IPS-20b (cell line): ENCODE measurements around the gene NOC4L.

Experiments
- H3K27ac ChIP-seq: one replicate; pipeline ENCODE4 v1.5.1; 2013; ENCODE audit warnings: low read length
- H3K27me3 ChIP-seq: 2 replicates; pipeline ENCODE4 v1.6.1; 2013; ENCODE audit warnings: mild to moderate bottlenecking, low read length, inconsistent platforms; ENCODE audit not compliant: insufficient read depth
- H3K36me3 ChIP-seq: 2 replicates; pipeline ENCODE4 v1.6.1; 2013; ENCODE audit warnings: low read depth, mild to moderate bottlenecking, inconsistent platforms, low read length, moderate library complexity; ENCODE audit not compliant: insufficient read depth
- H3K4me1 ChIP-seq: 2 replicates; pipeline ENCODE4 v1.6.1; 2013; ENCODE audit warnings: mild to moderate bottlenecking, control low read depth, inconsistent platforms, low read length, moderate library complexity; ENCODE audit not compliant: insufficient read depth
- H3K4me3 ChIP-seq: 2 replicates; pipeline ENCODE4 v1.5.1; 2013; ENCODE audit warnings: mild to moderate bottlenecking, low read length, inconsistent platforms
- H3K9ac ChIP-seq: 2 replicates; pipeline ENCODE4 v1.6.1; 2013; ENCODE audit warnings: low read depth, mild to moderate bottlenecking, inconsistent platforms, low read length, moderate library complexity
- H3K9me3 ChIP-seq: 2 replicates; pipeline ENCODE4 v1.6.1; 2013; ENCODE audit warnings: mild to moderate bottlenecking, low read depth, low read length, inconsistent platforms; ENCODE audit not compliant: insufficient read depth

Gene NOC4L

DNA sequence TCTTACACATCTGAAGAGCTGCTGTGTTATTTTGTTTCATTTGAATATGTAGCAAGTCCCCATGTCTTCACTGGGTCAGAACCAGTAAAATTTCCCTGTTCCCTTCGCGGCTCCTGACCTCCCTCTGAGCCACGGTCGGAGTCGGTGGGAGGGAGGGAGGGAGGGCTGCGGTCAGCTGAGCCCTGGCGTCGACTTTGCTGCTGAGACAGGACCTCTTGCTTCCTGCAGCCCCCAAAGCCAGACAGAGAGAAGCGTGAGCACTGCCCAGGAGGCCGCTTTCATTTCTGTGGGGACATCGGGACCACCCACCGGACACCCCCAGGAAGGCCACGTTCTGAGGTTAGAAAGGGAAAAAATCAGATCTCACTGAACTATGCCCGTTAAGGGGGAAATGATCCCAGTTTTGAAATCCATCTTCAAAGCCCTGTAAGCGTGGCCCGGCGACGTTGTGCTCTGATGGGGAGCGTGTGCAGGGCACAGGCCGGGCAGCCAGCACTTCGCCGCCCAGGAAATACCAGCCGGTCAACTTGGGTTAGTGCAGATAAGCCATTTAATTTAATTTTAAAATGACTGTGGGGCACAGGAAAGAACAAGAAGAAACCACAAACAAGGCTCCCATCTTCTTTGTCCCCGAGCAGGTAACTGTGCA, 42.1 kb downstream of the NOC4L start:
- Histone ChIP-seq H3K36me3 (no peaks in the 10 kb centered on the region), H3K27ac (no peak overlapping the region), H3K27me3 (peaks cover 96% of the 10 kb centered on the region), H3K9ac (no peak overlapping the region), H3K4me1 (no peaks in the 10 kb centered on the region), H3K9me3 (no peaks in the 10 kb centered on the region), H3K4me3 (no peak overlapping the region)

DNA sequence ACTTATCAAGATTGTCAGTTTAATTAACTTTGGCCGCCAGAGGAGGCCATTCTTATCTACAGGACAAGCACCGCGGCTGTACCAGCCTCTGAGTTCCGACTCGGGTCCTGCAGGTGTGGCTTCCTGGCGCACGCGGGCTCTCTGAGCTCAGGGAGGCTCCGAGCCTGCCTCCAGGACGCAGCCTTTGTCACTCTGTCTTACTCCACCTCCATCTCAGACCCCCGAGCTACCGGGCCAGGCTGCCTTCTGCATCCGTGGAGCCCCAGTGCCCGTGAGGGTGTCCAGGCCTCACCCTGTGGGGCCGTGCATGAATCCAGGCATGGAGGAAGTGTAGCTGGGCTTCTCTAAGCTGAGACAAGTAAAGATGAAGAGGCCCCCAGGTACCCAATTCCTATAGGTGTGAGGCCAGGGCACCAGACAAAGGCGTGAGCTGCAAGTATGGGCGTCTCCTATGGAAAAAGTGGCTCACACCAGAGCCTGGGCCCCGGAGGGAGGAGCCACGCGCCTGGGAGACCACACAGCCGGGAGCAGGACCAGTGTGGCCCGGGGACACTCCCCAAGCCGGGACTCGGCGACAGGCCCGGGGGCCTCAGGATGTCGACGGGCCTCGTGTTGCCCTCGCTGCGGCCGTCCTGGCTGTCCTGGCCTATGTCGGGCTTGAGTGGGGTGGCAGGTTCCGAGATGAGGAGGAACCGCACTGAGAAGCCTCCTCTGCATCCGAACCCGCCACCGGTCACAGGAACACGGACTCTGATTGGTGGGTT, 42.8 kb downstream of the NOC4L start:
- H3K9me3 ChIP-seq = no peaks in the 10 kb centered on the region
- H3K36me3 ChIP-seq = no peaks in the 10 kb centered on the region
- no peak overlapping the region for H3K9ac ChIP-seq
- no peaks in the 10 kb centered on the region for H3K4me1 ChIP-seq
- H3K4me3 ChIP-seq = no peak overlapping the region
- peaks cover 100% of the 10 kb centered on the region for H3K27me3 ChIP-seq
- no peak overlapping the region for H3K27ac ChIP-seq

DNA sequence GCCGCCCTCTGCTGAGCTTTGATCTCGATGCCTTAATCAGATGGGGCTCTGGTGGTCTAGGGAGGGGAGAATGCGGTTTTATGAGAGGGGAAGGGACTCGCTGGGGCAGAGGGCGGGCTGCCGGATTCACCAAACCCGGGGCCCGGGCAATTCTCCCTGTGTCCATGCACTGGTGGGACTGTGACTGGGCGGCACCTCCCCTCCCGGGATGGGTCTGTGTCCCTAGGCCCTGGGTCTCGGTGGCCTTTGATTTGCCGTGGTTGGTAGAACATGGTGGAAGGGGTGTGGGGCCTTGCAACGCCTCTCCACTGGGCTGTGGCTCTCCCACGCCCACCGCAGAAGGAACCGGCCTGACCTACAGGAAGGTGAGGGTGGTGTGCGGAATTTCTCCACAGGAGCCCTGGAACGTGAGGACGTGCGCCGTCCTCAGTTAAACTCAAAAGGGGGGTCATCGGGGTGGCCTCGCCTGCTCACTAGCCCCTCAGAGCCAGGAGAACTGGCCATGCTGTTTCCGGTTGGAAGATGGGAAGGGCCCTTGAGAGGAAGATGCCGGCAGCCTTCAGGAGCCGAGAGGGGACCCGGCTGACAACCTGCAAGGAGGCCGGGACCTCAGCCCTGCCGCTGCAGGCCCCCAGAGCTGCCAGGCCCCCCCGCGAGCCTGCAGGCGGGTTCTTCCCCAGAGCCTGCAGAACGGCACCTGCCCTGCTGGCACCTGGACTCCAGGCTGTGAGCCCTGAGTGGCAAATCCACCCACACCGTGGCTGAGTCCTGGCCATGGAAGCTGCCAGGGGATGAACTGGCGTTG, 43.6 kb downstream of the NOC4L start:
- Histone ChIP-seq H3K4me1 (no peaks in the 10 kb centered on the region), H3K27me3 (peaks cover 100% of the 10 kb centered on the region), H3K36me3 (no peaks in the 10 kb centered on the region), H3K9ac (no peak overlapping the region), H3K9me3 (no peaks in the 10 kb centered on the region), H3K27ac (no peak overlapping the region), H3K4me3 (no peak overlapping the region)

GRCh38 chr12:132188451-132188901, 44.2 kb downstream of the NOC4L start:
- Histone ChIP-seq H3K27me3 (peaks cover 100% of the 10 kb centered on the region), H3K4me3 (no peak overlapping the region), H3K9ac (no peak overlapping the region)

DNA sequence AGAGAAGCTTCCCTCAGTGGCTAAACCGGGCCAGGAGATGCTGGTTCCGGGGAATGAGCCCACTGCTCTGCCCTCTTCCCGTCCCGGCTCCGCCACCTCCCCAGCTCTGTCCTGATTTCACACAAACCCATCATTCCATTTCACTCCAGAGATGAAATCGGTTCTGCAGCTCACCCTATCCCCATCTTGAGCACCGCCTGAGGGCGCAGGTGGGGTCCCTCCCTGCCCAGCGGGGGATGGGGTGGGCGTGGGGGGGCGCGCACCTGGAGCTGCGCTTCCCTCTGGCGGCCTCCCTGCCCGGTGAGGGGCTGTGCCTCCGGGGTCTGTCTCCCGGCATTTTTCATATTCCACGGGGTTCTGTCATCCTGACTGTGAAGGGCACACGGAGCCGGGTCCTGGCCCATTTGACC, 44.7 kb downstream of the NOC4L start:
- peaks cover 100% of the 10 kb centered on the region for H3K27me3 ChIP-seq
- H3K27ac ChIP-seq = no peak overlapping the region
- H3K9ac ChIP-seq = no peak overlapping the region

More at GRCh38 chr12:132188451-132188901, 44.2 kb downstream of the NOC4L start:
- H3K9me3 ChIP-seq = peaks cover 2% of the 10 kb centered on the region; the same call in 1 of the 2 replicates
- no peaks in the 10 kb centered on the region for H3K36me3 ChIP-seq
- no peaks in the 10 kb centered on the region for H3K4me1 ChIP-seq
- no peak overlapping the region for H3K27ac ChIP-seq

GRCh38 chr12:132189378-132190011, 45.2 kb downstream of the NOC4L start:
- Histone ChIP-seq H3K9me3 (peaks cover 10% of the 10 kb centered on the region; the same call in 1 of the 2 replicates), H3K4me1 (no peaks in the 10 kb centered on the region), H3K36me3 (no peaks in the 10 kb centered on the region), H3K4me3 (peak overlapping the region; percentile 71), H3K27ac (no peak overlapping the region), H3K27me3 (peaks cover 99% of the 10 kb centered on the region), H3K9ac (no peak overlapping the region)

More for the DNA sequence above, 44.7 kb downstream of the NOC4L start:
- Histone ChIP-seq H3K36me3 (no peaks in the 10 kb centered on the region), H3K4me3 (peak overlapping the region; percentile 71), H3K4me1 (no peaks in the 10 kb centered on the region), H3K9me3 (peaks cover 6% of the 10 kb centered on the region; the same call in 1 of the 2 replicates)

GRCh38 chr12:132190012-132190755, 45.9 kb downstream of the NOC4L start:
- no peak overlapping the region for H3K9ac ChIP-seq
- peaks cover 10% of the 10 kb centered on the region; the same call in 1 of the 2 replicates for H3K9me3 ChIP-seq
- peak overlapping the region; percentile 71 for H3K4me3 ChIP-seq
- H3K27me3 ChIP-seq = peaks cover 99% of the 10 kb centered on the region
- H3K27ac ChIP-seq = no peak overlapping the region
- H3K36me3 ChIP-seq = no peaks in the 10 kb centered on the region
- H3K4me1 ChIP-seq = no peaks in the 10 kb centered on the region

DNA sequence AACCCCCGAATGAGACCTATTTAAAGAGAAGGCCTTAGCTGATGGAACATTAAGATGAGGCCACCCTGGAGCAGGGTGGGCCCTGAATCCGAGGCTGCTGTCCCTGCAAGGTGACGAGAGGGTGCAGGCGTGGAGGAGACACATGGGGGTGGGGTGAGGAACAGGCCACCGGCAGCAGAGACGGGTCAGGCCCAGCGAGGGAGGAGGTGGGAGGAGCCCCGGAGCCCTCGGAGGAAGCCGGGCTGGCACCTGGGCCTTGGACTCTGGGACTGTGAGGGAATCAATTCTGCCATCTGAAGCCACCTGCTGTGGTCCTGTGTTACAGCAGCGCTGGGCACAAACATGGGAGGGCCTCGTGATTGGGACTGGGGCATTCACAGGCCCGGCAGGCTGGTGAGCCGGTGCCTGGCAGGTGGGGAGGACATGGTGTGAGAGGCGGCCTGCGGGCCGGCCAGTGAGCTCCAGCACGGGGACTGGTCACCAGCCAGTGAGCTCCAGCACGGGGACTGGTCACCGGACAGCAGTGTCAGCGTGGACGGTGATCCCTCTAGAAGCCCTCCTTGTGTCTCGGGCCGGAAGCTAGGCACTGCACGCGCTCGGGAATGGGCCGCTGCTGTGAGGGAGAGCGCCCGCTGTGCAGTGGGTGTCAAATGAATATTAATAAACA, 46.7 kb downstream of the NOC4L start:
- Histone ChIP-seq H3K36me3 (no peaks in the 10 kb centered on the region), H3K9me3 (peaks cover 10% of the 10 kb centered on the region; the same call in 1 of the 2 replicates), H3K4me1 (no peaks in the 10 kb centered on the region), H3K27me3 (peaks cover 99% of the 10 kb centered on the region), H3K27ac (no peak overlapping the region), H3K4me3 (no peak overlapping the region), H3K9ac (no peak overlapping the region)

- Histone ChIP-seq H3K36me3 (no peaks in the 10 kb centered on the region), H3K9me3 (peaks cover 10% of the 10 kb centered on the region; the same call in 1 of the 2 replicates), H3K27ac (no peak overlapping the region), H3K9ac (no peak overlapping the region), H3K27me3 (peaks cover 97% of the 10 kb centered on the region), H3K4me3 (no peak overlapping the region), H3K4me1 (no peaks in the 10 kb centered on the region)
Measured at GRCh38 chr12:132191715-132192553, 47.7 kb downstream of the NOC4L start.

DNA sequence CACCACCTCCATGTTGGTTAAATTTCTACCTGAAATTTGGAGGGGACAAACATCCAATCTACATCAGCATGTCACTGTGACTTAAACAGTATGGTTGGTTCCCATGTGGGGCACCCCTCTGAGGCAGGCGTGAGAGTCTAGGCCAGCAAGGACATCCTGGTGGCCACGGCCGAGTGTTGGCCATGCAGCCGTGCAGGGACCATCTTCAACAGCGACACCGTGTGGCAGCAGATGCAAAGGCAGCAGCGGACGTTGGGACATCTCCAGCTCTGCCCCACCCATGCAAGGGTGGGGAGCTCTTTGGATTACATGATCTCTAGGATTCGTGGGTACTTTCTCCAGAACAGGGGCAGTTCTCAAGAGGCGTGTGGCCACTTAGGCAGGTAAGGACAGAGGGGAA, 49.8 kb downstream of the NOC4L start:
- H3K27ac ChIP-seq = no peak overlapping the region
- no peak overlapping the region for H3K4me3 ChIP-seq
- H3K36me3 ChIP-seq = no peaks in the 10 kb centered on the region
- H3K9ac ChIP-seq = no peak overlapping the region
- no peaks in the 10 kb centered on the region for H3K4me1 ChIP-seq
- H3K27me3 ChIP-seq = peaks cover 76% of the 10 kb centered on the region
- H3K9me3 ChIP-seq = peaks cover 10% of the 10 kb centered on the region; the same call in 1 of the 2 replicates
